Measurements from ENCODE around the gene CYP39A1.
A peak's percentile ranks its signal among the peaks of the same experiment; 100 is the strongest.

The CYP39A1 gene

GRCh38 chr6:46584586-46584985 is 68.0 kb downstream of the CYP39A1 start:
- Histone ChIP-seq H3K4me1 (ENCODE audit: control insufficient read depth, insufficient read depth, low read length) (peaks cover 23% of the 10 kb centered on the region), H3K4me3 (ENCODE audit: low read length) (no peak overlapping the region), H3K9me3 (replicated peaks; ENCODE audit: low read length) (no peaks in the 10 kb centered on the region), H3K36me3 (ENCODE audit: insufficient read depth, low read length) (no peaks in the 10 kb centered on the region), H3K4me2 (ENCODE audit: low read length) (no peak overlapping the region), H3K27me3 (ENCODE audit: control insufficient read depth, insufficient read depth, low read length) (no peaks in the 10 kb centered on the region), H3K9ac (ENCODE audit: low read depth, low read length) (no peak overlapping the region)

GRCh38 chr6:46583721-46584120 is 68.9 kb downstream of the CYP39A1 start:
- no peak overlapping the region for H3K4me3 ChIP-seq (ENCODE audit: low read length)
- H3K4me1 ChIP-seq (ENCODE audit: control insufficient read depth, insufficient read depth, low read length), result peaks cover 23% of the 10 kb centered on the region
- H3K36me3 ChIP-seq (ENCODE audit: insufficient read depth, low read length), result no peaks in the 10 kb centered on the region
- H3K27me3 ChIP-seq (ENCODE audit: control insufficient read depth, insufficient read depth, low read length), result no peaks in the 10 kb centered on the region
- H3K9ac ChIP-seq (ENCODE audit: low read depth, low read length), result no peak overlapping the region
- H3K4me2 ChIP-seq (ENCODE audit: low read length), result peak overlapping the region; percentile 16
- H3K9me3 ChIP-seq (replicated peaks; ENCODE audit: low read length), result no peaks in the 10 kb centered on the region

- Histone ChIP-seq H3K27me3 (ENCODE audit: control insufficient read depth, insufficient read depth, low read length) (no peaks in the 10 kb centered on the region), H3K36me3 (ENCODE audit: insufficient read depth, low read length) (no peaks in the 10 kb centered on the region), H3K9me3 (replicated peaks; ENCODE audit: low read length) (no peaks in the 10 kb centered on the region), H3K4me3 (ENCODE audit: low read length) (no peak overlapping the region), H3K9ac (ENCODE audit: low read depth, low read length) (no peak overlapping the region), H3K4me1 (ENCODE audit: control insufficient read depth, insufficient read depth, low read length) (peaks cover 23% of the 10 kb centered on the region), H3K4me2 (ENCODE audit: low read length) (peak overlapping the region; percentile 16)
Observed at GRCh38 chr6:46583081-46583480, 69.5 kb downstream of the CYP39A1 start.

GRCh38 chr6:46581459-46582177 is 71.0 kb downstream of the CYP39A1 start:
- no peak overlapping the region for H3K4me2 ChIP-seq (ENCODE audit: low read length)
- H3K27me3 ChIP-seq (ENCODE audit: control insufficient read depth, insufficient read depth, low read length), result no peaks in the 10 kb centered on the region
- no peaks in the 10 kb centered on the region for H3K9me3 ChIP-seq (replicated peaks; ENCODE audit: low read length)
- no peak overlapping the region for H3K9ac ChIP-seq (ENCODE audit: low read depth, low read length)
- peaks cover 23% of the 10 kb centered on the region for H3K4me1 ChIP-seq (ENCODE audit: control insufficient read depth, insufficient read depth, low read length)
- H3K4me3 ChIP-seq (ENCODE audit: low read length), result no peak overlapping the region
- no peaks in the 10 kb centered on the region for H3K36me3 ChIP-seq (ENCODE audit: insufficient read depth, low read length)

GRCh38 chr6:46575530-46575929 is 77.1 kb downstream of the CYP39A1 start:
- no peaks in the 10 kb centered on the region for H3K36me3 ChIP-seq (ENCODE audit: insufficient read depth, low read length)
- H3K9me3 ChIP-seq (replicated peaks; ENCODE audit: low read length), result no peaks in the 10 kb centered on the region
- no peak overlapping the region for H3K4me2 ChIP-seq (ENCODE audit: low read length)
- no peak overlapping the region for H3K9ac ChIP-seq (ENCODE audit: low read depth, low read length)
- H3K4me1 ChIP-seq (ENCODE audit: control insufficient read depth, insufficient read depth, low read length), result no peaks in the 10 kb centered on the region
- peaks cover 3% of the 10 kb centered on the region for H3K27me3 ChIP-seq (ENCODE audit: control insufficient read depth, insufficient read depth, low read length)
- H3K4me3 ChIP-seq (ENCODE audit: low read length), result no peak overlapping the region

GRCh38 chr6:46573140-46573539 is 79.5 kb downstream of the CYP39A1 start:
- Histone ChIP-seq H3K9ac (ENCODE audit: low read depth, low read length) (no peak overlapping the region), H3K27me3 (ENCODE audit: control insufficient read depth, insufficient read depth, low read length) (peaks cover 3% of the 10 kb centered on the region), H3K36me3 (ENCODE audit: insufficient read depth, low read length) (no peaks in the 10 kb centered on the region), H3K4me2 (ENCODE audit: low read length) (no peak overlapping the region), H3K4me3 (ENCODE audit: low read length) (no peak overlapping the region), H3K9me3 (replicated peaks; ENCODE audit: low read length) (no peaks in the 10 kb centered on the region), H3K4me1 (ENCODE audit: control insufficient read depth, insufficient read depth, low read length) (no peaks in the 10 kb centered on the region)

GRCh38 chr6:46565531-46565930 is 87.1 kb downstream of the CYP39A1 start:
- no peaks in the 10 kb centered on the region for H3K36me3 ChIP-seq (ENCODE audit: insufficient read depth, low read length)
- H3K4me2 ChIP-seq (ENCODE audit: low read length), result no peak overlapping the region
- H3K9me3 ChIP-seq (replicated peaks; ENCODE audit: low read length), result no peaks in the 10 kb centered on the region
- no peak overlapping the region for H3K9ac ChIP-seq (ENCODE audit: low read depth, low read length)
- no peaks in the 10 kb centered on the region for H3K4me1 ChIP-seq (ENCODE audit: control insufficient read depth, insufficient read depth, low read length)
- H3K4me3 ChIP-seq (ENCODE audit: low read length), result no peak overlapping the region
- H3K27me3 ChIP-seq (ENCODE audit: control insufficient read depth, insufficient read depth, low read length), result no peaks in the 10 kb centered on the region

GRCh38 chr6:46563924-46564323 is 88.7 kb downstream of the CYP39A1 start:
- H3K9me3 ChIP-seq (replicated peaks; ENCODE audit: low read length), result no peaks in the 10 kb centered on the region
- no peak overlapping the region for H3K4me3 ChIP-seq (ENCODE audit: low read length)
- no peaks in the 10 kb centered on the region for H3K36me3 ChIP-seq (ENCODE audit: insufficient read depth, low read length)
- no peak overlapping the region for H3K4me2 ChIP-seq (ENCODE audit: low read length)
- H3K9ac ChIP-seq (ENCODE audit: low read depth, low read length), result no peak overlapping the region
- H3K27me3 ChIP-seq (ENCODE audit: control insufficient read depth, insufficient read depth, low read length), result no peaks in the 10 kb centered on the region
- no peaks in the 10 kb centered on the region for H3K4me1 ChIP-seq (ENCODE audit: control insufficient read depth, insufficient read depth, low read length)

GRCh38 chr6:46556053-46556452 is 96.6 kb downstream of the CYP39A1 start:
- no peak overlapping the region for H3K9ac ChIP-seq (ENCODE audit: low read depth, low read length)
- peaks cover 7% of the 10 kb centered on the region for H3K27me3 ChIP-seq (ENCODE audit: control insufficient read depth, insufficient read depth, low read length)
- H3K4me2 ChIP-seq (ENCODE audit: low read length), result no peak overlapping the region
- no peaks in the 10 kb centered on the region for H3K4me1 ChIP-seq (ENCODE audit: control insufficient read depth, insufficient read depth, low read length)
- no peak overlapping the region for H3K4me3 ChIP-seq (ENCODE audit: low read length)
- no peaks in the 10 kb centered on the region for H3K36me3 ChIP-seq (ENCODE audit: insufficient read depth, low read length)
- no peaks in the 10 kb centered on the region for H3K9me3 ChIP-seq (replicated peaks; ENCODE audit: low read length)

GRCh38 chr6:46555129-46555528 is 97.5 kb downstream of the CYP39A1 start:
- Histone ChIP-seq H3K9ac (ENCODE audit: low read depth, low read length) (no peak overlapping the region), H3K4me1 (ENCODE audit: control insufficient read depth, insufficient read depth, low read length) (no peaks in the 10 kb centered on the region), H3K27me3 (ENCODE audit: control insufficient read depth, insufficient read depth, low read length) (peaks cover 7% of the 10 kb centered on the region), H3K4me3 (ENCODE audit: low read length) (no peak overlapping the region), H3K36me3 (ENCODE audit: insufficient read depth, low read length) (no peaks in the 10 kb centered on the region), H3K4me2 (ENCODE audit: low read length) (no peak overlapping the region), H3K9me3 (replicated peaks; ENCODE audit: low read length) (no peaks in the 10 kb centered on the region)

GRCh38 chr6:46549155-46549554 is 103.5 kb downstream of the CYP39A1 start:
- no peak overlapping the region for H3K4me3 ChIP-seq (ENCODE audit: low read length)
- H3K36me3 ChIP-seq (ENCODE audit: insufficient read depth, low read length), result no peaks in the 10 kb centered on the region
- H3K4me1 ChIP-seq (ENCODE audit: control insufficient read depth, insufficient read depth, low read length), result no peaks in the 10 kb centered on the region
- peaks cover 2% of the 10 kb centered on the region for H3K9me3 ChIP-seq (replicated peaks; ENCODE audit: low read length)
- no peaks in the 10 kb centered on the region for H3K27me3 ChIP-seq (ENCODE audit: control insufficient read depth, insufficient read depth, low read length)
- H3K9ac ChIP-seq (ENCODE audit: low read depth, low read length), result no peak overlapping the region
- no peak overlapping the region for H3K4me2 ChIP-seq (ENCODE audit: low read length)

GRCh38 chr6:46541556-46541955 is 111.1 kb downstream of the CYP39A1 start:
- H3K9ac ChIP-seq (ENCODE audit: low read depth, low read length), result no peak overlapping the region
- H3K4me3 ChIP-seq (ENCODE audit: low read length), result no peak overlapping the region
- H3K36me3 ChIP-seq (ENCODE audit: insufficient read depth, low read length), result no peaks in the 10 kb centered on the region
- no peak overlapping the region for H3K4me2 ChIP-seq (ENCODE audit: low read length)
- no peaks in the 10 kb centered on the region for H3K4me1 ChIP-seq (ENCODE audit: control insufficient read depth, insufficient read depth, low read length)
- H3K9me3 ChIP-seq (replicated peaks; ENCODE audit: low read length), result peaks cover 5% of the 10 kb centered on the region
- H3K27me3 ChIP-seq (ENCODE audit: control insufficient read depth, insufficient read depth, low read length), result peaks cover 15% of the 10 kb centered on the region
